ENCODE data around the gene F7. TPM values are rescaled to one million over a fixed set of nuclear protein-coding genes. Genes with fewer than 3 reads are reported as not detected.

F7 gene
- total and polyA plus RNA-seq, 2 donors (not counting 3 experiments of a cell fraction or from before 2014, with no cell fraction given), result not detected

DNA sequence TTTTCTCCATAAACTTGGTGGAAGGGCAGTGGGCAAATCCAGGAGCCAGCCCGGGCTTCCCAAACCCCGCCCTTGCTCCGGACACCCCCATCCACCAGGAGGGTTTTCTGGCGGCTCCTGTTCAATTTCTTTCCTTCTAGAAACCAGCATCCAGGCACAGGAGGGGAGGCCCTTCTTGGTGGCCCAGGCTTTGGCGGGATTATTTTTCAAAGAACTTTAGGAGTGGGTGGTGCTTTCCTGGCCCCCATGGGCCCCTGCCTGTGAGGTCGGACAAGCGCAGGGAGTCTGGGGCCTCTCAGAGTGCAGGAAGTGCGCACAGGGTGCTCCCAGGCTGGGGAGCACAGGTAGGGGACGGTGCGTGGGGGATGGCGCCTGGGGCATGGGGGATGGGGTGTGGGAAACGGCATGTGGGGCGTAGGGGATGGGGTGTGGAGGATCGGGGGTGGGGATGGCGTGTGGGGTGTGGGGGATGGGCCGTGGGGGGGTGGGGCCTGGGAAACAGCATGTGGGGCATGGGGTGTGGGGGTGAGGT, 396 bp downstream of the F7 start:
- Histone ChIP-seq H4K20me1 (replicated peaks; ENCODE audit: control insufficient read depth, extremely low read depth, insufficient read depth, low read length) (no peaks in the 10 kb centered on the region), H3K9me3 (replicated peaks; ENCODE audit: control insufficient read depth, insufficient read depth, low read length) (no peaks in the 10 kb centered on the region), H3K27ac (ENCODE audit: insufficient read depth, low read depth, low read length) (no peak overlapping the region), H3K36me3 (ENCODE audit: control insufficient read depth in 2 of 2, extremely low read depth in 1 of 2, insufficient read depth in 2 of 2, low read length in 2 of 2) (no peaks in the 10 kb centered on the region), H3K4me3 (replicated peaks in 1 of 3; ENCODE audit: insufficient read depth in 1 of 3, low read depth in 1 of 3, low read length in 3 of 3) (no peak overlapping the region), H3K9me1 (replicated peaks; ENCODE audit: control insufficient read depth, extremely low read depth, insufficient read depth, low read length) (no peaks in the 10 kb centered on the region), H3K79me2 (ENCODE audit: control insufficient read depth, insufficient read depth, low read length) (no peaks in the 10 kb centered on the region), H3K4me2 (ENCODE audit: insufficient read depth, low read length) (no peak overlapping the region), H3K27me3 (ENCODE audit: control insufficient read depth in 2 of 2, insufficient read depth in 2 of 2, low read length in 2 of 2) (peaks cover 11 to 19% of the 10 kb centered on the region in 2 experiments), H2AFZ (ENCODE audit: low read depth, low read length) (no peak overlapping the region), H3K4me1 (ENCODE audit: control insufficient read depth, extremely low read depth, insufficient read depth, low read length) (no peaks in the 10 kb centered on the region), H3K9ac (replicated peaks; ENCODE audit: extremely low read depth, insufficient read depth, low read length) (no peak overlapping the region)
- DNase-seq (ENCODE audit: low read depth, low spot score) (no peak), FAIRE-seq (no peak)
- POLR2A ChIA-PET, result no interaction called here
- intact Hi-C loops (cut with micrococcal nuclease), result no loop called here
- dilution Hi-C loops (cut with MboI; ENCODE audit: extremely low pct_ligation_motif_present, low sequenced_read_pairs), result no loop called here
- no TSS peak for BruUV-seq (replicated peaks)
- TF ChIP-seq, protein P1, sequence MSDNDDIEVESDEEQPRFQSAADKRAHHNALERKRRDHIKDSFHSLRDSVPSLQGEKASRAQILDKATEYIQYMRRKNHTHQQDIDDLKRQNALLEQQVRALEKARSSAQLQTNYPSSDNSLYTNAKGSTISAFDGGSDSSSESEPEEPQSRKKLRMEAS (IDR thresholded peaks at IDR 0.05; ENCODE audit: insufficient read depth, insufficient read length), result no peak
- TF ChIP-seq MYC (IDR thresholded peaks at IDR 0.05; ENCODE audit: low read depth, low read length) (no peak), EZH2 (IDR thresholded peaks at IDR 0.05; ENCODE audit: borderline replicate concordance, low read depth, low read length, severe bottlenecking) (no peak), JUN (IDR thresholded peaks at IDR 0.05; ENCODE audit: borderline replicate concordance, insufficient read depth, insufficient read length, low read depth) (no peak), POLR2AphosphoS5 (IDR thresholded peaks at IDR 0.05; ENCODE audit: insufficient read depth, low read depth, low read length) (no peak), GATA2 (IDR thresholded peaks at IDR 0.05; ENCODE audit: insufficient read depth, insufficient read length, low read depth, low read length) (no peak), POLR2A (IDR thresholded peaks at IDR 0.05; ENCODE audit: low read depth, low read length) (no peak), FOS (IDR thresholded peaks at IDR 0.05; ENCODE audit: borderline replicate concordance, insufficient read depth, low read length) (no peak)
- TF ChIP-seq, protein P2, sequence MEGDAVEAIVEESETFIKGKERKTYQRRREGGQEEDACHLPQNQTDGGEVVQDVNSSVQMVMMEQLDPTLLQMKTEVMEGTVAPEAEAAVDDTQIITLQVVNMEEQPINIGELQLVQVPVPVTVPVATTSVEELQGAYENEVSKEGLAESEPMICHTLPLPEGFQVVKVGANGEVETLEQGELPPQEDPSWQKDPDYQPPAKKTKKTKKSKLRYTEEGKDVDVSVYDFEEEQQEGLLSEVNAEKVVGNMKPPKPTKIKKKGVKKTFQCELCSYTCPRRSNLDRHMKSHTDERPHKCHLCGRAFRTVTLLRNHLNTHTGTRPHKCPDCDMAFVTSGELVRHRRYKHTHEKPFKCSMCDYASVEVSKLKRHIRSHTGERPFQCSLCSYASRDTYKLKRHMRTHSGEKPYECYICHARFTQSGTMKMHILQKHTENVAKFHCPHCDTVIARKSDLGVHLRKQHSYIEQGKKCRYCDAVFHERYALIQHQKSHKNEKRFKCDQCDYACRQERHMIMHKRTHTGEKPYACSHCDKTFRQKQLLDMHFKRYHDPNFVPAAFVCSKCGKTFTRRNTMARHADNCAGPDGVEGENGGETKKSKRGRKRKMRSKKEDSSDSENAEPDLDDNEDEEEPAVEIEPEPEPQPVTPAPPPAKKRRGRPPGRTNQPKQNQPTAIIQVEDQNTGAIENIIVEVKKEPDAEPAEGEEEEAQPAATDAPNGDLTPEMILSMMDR (IDR thresholded peaks at IDR 0.05; ENCODE audit: extremely low read depth in 1 of 2, insufficient read depth in 1 of 2, low read depth in 1 of 2, low read length in 2 of 2), result no peak
- CTCF ChIA-PET, result no interaction called here
